Motor neuron (in vitro differentiated cells): ENCODE results near the gene MPHOSPH10. TPM values are rescaled to one million over a fixed set of nuclear protein-coding genes. Genes with fewer than 3 reads are reported as not detected.
A peak's percentile ranks its signal among the peaks of the same experiment; 100 is the strongest.
"Not testable (repeated sequence)": the region's sequence is repeated elsewhere in the genome, so short reads cannot be mapped to it uniquely, and the experiment has no call there.

Experiments
- ATAC-seq, 8 experiments: fragments of 200-7000 bp; cut with Tn5 transposase; replicated peaks in 6 of 8; 2 replicates each; pipeline ENCODE4 v1.8.0; 2021; ENCODE audit warnings: mild to moderate bottlenecking in 8 of 8, moderate library complexity in 8 of 8
- H3K27ac ChIP-seq, 2 donors: fragments of 250-450 bp; sonication (Bioruptor Pico); 2 replicates each; pipeline ENCODE4 v1.9.0; 2021; ENCODE audit warnings: antibody characterized with exemption in 2 of 2, mild to moderate bottlenecking in 2 of 2, moderate library complexity in 1 of 2
- H3K4me1 ChIP-seq, 2 donors: fragments of 250-450 bp; sonication (Bioruptor Pico); replicated peaks in 1 of 2; 2 replicates each; pipeline ENCODE4 v1.6.1; 2021; ENCODE audit warnings: antibody characterized with exemption in 2 of 2, mild to moderate bottlenecking in 2 of 2, moderate library complexity in 1 of 2
- H3K4me3 ChIP-seq, 5 donors: fragments of 250-450 bp; sonication (Bioruptor Pico); 2 replicates each; pipeline ENCODE4 v1.9.0; 2021; ENCODE audit warnings: antibody characterized with exemption in 5 of 5, mild to moderate bottlenecking in 5 of 5, moderate library complexity in 4 of 5
- WGBS, 10 experiments: fragments of 450-650 bp; shearing (Covaris generic); methylation state at CpG; one replicate each; pipeline ENCODE4 v1.0.0; 2022; 5-methylcytosine and 5-hydroxymethylcytosine counted together
- in situ Hi-C, 9 experiments: fragments of 400-800 bp; cut with MboI; loops; one replicate each; pipeline ENCODE4 v1.15.0; 2021; ENCODE audit warnings: low sequenced_read_pairs in 9 of 9, low pct_unique_long_range_greater_than_20kb in 2 of 9; ENCODE audit not compliant: unreplicated experiment in 9 of 9
- total RNA-seq, 8 experiments: library from RNA; unstranded; fragments of 300-600 nt; gene quantifications; 2 replicates each; pipeline versions ENCODE4 v1.2.3 to v1.2.4, GENCODE V29; 2022

MPHOSPH10 gene, protein sequence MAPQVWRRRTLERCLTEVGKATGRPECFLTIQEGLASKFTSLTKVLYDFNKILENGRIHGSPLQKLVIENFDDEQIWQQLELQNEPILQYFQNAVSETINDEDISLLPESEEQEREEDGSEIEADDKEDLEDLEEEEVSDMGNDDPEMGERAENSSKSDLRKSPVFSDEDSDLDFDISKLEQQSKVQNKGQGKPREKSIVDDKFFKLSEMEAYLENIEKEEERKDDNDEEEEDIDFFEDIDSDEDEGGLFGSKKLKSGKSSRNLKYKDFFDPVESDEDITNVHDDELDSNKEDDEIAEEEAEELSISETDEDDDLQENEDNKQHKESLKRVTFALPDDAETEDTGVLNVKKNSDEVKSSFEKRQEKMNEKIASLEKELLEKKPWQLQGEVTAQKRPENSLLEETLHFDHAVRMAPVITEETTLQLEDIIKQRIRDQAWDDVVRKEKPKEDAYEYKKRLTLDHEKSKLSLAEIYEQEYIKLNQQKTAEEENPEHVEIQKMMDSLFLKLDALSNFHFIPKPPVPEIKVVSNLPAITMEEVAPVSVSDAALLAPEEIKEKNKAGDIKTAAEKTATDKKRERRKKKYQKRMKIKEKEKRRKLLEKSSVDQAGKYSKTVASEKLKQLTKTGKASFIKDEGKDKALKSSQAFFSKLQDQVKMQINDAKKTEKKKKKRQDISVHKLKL
- 10 to 100 TPM; 29.7 to 44.0 (median 36.4) TPM for total RNA-seq

DNA sequence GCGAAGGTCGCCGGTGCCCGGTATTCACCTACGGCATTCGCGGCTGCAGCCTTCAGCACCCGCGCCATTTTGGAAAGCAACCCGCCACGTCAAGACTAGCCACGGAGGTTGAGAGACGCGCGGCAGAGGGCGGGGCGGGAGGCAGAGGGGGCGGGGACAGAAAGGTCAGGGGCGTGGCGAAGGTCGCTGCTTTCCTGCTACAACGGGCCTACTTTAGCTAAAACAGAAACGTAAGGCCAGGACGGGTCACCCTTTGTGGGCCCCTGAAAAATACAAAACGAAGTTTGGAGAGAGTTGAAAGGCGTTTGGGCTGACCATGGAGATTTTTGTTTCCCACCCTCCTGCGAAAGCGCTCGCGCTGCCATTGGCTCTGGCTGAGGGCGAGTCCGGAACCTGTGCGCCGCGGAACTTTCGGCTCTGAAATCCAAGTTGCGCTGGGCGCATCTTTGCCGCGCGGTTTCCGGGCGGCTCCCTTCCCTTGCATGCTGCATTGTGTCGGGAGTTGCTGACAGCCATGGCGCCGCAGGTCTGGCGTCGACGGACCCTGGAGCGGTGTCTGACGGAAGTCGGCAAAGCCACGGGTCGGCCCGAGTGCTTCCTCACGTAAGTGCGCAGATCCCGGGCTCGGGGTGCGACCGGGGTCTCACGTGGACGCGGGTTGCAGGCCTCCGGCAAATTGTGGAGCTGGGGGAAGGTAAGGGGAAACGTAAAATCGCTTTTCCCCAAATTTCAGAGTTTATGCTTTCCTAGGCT, at the start of gene MPHOSPH10, which contains the start of gene MCEE:
Gene MPHOSPH10, plus strand, starts transcription at position 483 of the 753 bp plus-strand sequence. Its CDS starts 32 bp downstream, at position 515.
Gene MCEE, minus strand, starts transcription at position 78 of the 753 bp plus-strand sequence. Its CDS starts 10 bp downstream, at position 68.
- peaks cover 16 to 21% of the 10 kb centered on the region in 2 donors for H3K4me1 ChIP-seq

DNA sequence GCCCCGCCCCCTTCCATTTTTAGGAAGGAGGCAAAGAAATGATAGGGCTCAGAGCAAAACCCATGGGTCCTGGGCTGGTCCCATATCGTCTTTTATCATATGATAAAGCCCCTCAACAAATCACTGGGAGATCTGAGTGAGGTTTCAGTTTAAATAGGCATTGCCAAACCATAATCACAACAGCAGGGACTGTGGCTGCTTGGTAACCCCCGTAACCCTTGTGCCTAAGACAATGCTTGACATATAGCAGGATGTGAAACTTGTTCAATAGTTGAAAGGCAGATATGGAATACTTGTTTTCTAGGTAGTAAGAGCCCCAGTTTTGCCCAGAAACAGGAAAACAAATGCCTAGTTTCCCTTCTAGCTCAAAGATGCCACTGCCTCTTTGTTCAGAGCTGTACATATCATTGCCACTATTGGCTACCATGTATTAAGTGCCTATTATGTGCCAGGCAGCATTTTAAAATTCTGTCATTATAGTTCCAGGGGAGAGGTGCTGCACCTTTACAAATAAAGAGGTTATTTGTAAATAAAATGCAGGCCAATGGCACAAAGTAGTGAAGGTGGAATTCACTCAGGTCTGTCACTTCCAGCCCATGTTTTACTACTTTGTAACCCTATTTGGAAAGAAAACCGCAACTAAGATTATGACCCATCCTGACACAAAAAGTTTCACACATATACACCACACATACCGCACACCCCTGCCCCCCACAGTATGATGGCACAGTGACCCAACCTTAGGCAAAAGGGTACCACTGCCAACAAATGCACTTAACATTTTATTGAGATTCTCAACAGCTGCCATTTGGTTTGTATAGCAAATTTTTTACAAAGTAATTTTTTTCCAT, 47.8 kb upstream of the MPHOSPH10 start:
- H3K27ac ChIP-seq: no peak overlapping the region
- in situ Hi-C loops: no loop called here
- ATAC-seq: no peak
- no peak overlapping the region for H3K4me3 ChIP-seq
- H3K4me1 ChIP-seq: peaks cover 0 to 5% of the 10 kb centered on the region in 2 donors
- WGBS, 10 experiments: 0 to 100% (median 89%) methylated on average over 1 to 3 of the region's 5 CpGs; no CpG with 5 or more reads in 1 of the 10 experiments

More for the DNA sequence above, at the start of gene MPHOSPH10, which contains the start of gene MCEE:
- H3K4me3 ChIP-seq: peak within 1 kb of the TSS; percentile 82 to 97 (median 93)
- H3K27ac ChIP-seq: peak within 1 kb of the TSS; percentile 98
- in situ Hi-C loops: no loop called here
- peak; percentile 91 to 95 (median 92) for ATAC-seq
- WGBS, 10 experiments: 0 to 5% (median 0%) methylated on average over 2 to 27 of the region's 67 CpGs; no CpG with 5 or more reads in 4 of the 10 experiments

DNA sequence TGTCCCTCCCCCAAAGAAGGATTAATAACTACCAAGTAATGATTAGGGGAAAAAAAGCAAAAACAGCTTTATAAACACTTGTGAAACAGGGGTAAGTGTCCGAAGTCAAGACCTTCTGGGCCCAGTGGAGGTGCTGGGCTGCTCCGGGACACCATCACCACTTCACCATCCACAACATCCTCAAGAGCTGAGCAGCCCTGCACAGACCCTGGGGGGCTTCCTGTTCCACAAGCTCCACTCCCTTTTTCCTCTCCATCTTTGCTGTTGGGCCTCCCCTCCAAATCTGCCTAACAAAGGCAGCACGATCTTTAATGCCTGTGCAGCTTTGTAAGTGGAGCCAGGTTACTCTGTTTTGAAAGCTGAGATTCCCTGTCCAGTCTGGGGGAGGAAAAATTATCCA, 47.1 kb upstream of the MPHOSPH10 start:
- H3K4me3 ChIP-seq, in situ Hi-C loops, H3K27ac ChIP-seq, H3K4me1 ChIP-seq, ATAC-seq: not testable (repeated sequence)
- no CpG with 5 or more reads among the region's 3 CpGs for WGBS, 10 experiments

DNA sequence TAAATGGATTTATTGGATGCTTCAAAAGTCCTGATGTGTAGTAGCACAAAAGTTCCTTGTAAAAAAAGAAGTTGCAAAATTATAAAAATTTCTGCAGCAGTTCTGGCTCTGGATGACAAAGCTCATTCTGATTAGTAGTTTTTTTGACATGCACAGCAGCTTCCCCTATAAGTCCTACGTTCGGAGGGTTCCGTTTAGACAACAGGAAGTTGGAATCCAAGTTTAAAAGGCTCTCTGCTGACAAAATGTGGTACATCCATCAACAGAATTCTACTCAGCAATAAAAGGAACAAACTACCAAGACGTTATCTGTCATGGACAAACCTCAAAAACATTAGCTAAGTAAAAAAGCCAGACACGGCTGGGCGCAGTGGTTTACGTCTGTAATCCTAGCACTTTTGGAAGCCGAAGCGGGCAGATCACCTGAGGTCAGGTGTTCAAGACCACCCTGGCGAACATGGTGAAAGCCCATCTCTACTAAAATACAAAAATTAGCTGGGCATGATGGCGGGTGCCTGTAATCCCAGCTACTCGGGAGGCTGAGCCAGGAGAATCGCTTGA, 46.6 kb upstream of the MPHOSPH10 start:
- in situ Hi-C loops, H3K4me3 ChIP-seq, ATAC-seq, H3K27ac ChIP-seq, H3K4me1 ChIP-seq: not testable (repeated sequence)
- 90 to 100% (median 96%) methylated on average over 1 to 8 of the region's 13 CpGs; no CpG with 5 or more reads in 5 of the 10 experiments for WGBS, 10 experiments

DNA sequence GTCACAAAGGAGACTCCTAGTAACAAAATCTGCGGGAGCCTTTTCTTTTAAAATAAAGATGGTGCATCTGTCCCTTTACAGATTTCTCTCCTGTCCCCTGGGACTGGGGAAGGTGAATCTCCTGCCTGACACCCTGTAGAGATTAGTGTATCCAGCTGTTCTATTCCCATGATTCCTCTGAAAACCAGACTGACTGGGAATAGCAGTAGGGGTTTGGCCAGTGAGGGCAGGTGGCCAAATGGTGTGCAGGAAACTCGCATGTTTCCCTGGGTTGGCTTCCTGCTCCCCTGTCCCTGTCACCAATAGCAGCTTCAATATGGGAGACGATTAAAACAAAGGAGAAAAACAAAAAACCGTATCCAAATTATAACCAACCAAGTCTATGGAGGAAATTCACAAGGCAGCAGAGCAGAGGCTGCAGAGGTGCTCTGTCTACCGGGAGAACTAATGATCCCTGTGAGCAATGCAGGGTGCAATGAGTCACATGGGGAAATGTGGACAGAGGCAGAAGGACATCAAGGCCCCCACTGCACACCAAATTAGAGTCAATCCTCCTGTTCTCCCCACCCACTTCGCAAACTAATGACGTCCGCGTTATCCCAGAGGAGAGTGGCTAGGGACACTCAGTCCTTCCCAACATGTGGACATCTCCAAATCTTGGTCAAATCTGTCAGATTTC, 45.0 kb upstream of the MPHOSPH10 start:
- in situ Hi-C loops, H3K4me3 ChIP-seq, H3K27ac ChIP-seq, H3K4me1 ChIP-seq: not testable (repeated sequence)
- peak in 5 of 8 experiments; percentile 39 to 61 (median 52) for ATAC-seq
- 34 to 100% (median 74%) methylated on average over 1 to 8 of the region's 9 CpGs; no CpG with 5 or more reads in 1 of the 10 experiments for WGBS, 10 experiments

DNA sequence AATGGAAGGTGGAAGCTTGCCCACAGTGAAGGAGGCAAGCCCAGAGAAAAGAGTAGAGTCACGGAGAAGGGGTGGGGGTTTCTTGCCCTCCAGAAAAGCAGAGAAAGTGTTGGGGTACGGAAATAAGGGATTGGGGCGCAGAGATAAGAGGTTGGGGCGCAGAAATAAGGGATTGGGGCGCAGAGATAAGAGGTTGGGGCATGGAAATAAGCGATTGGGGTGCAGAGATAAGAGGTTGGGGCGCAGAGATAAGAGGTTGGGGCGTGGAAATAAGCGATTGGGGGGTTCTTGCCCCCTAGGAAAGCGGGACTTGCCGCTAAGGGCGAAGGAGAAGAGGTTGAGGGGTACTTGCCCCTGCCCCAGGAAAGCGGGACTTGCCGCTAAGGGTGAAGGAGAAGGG, 41.0 kb upstream of the MPHOSPH10 start:
- ATAC-seq, in situ Hi-C loops, H3K27ac ChIP-seq, H3K4me3 ChIP-seq, H3K4me1 ChIP-seq: not testable (repeated sequence)
- WGBS, 10 experiments: 40 to 100% (median 81%) methylated on average over 1 to 10 of the region's 14 CpGs; no CpG with 5 or more reads in 3 of the 10 experiments

DNA sequence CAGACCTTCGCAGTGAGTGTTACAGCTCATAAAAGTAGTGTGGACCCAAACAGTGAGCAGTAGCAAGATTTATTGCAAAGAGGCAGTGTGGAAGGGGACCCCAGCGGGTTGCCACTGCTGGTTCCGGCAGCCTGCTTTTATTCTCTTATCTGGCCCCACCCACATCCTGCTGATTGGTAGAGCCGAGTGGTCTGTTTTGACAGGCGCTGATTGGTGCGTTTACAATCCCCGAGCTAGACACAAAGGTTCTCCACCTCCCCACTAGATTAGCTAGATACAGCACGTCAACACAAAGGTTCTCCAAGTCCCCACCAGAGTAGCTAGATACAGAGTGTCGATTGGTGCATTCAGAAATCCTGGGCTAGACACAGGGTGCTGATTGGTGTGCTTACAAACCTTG, 38.6 kb upstream of the MPHOSPH10 start:
- in situ Hi-C loops, ATAC-seq, H3K4me3 ChIP-seq, H3K4me1 ChIP-seq, H3K27ac ChIP-seq: not testable (repeated sequence)
- WGBS, 10 experiments: 78 to 100% (median 88%) methylated on average over 1 to 8 of the region's 9 CpGs; no CpG with 5 or more reads in 6 of the 10 experiments

DNA sequence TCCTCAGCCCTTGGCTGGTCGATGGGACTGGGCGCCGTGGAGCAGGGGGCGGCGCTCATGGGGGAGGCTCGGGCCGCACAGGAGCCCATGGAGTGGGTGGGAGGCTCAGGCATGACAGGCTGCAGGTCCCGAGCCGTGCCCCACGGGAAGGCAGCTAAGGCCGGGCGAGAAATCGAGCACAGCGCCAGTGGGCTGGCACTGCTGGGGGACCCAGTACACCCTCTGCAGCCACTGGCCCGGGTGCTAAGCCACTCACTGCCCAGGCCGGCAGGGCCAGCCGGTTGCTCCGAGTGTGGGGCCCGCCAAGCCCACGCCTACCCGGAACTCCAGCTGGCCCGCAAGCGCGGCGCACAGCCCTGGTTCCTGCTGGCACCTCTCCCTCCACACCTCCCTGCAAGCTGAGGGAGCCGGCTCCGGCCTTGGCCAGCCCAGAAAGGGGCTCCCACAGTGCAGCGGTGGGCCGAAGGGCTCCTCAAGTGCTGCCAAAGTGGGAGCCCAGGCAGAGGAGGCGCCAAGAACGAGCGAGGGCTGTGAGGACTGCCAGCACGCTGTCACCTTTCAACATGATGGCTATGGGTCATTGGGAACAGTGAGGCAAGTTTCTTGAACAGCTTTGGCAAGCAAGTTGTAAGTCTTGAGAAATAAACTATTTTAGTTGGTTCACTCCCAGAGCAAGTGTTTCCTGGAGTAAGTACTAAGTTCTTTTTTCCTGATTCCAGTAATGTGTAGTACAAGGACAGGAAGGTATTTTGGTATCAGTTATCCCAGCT, 37.8 kb upstream of the MPHOSPH10 start:
- H3K4me1 ChIP-seq, H3K4me3 ChIP-seq, H3K27ac ChIP-seq, in situ Hi-C loops, ATAC-seq: not testable (repeated sequence)
- 69 to 87% methylated on average over 3 to 4 of the region's 33 CpGs; no CpG with 5 or more reads in 8 of the 10 experiments for WGBS, 10 experiments

DNA sequence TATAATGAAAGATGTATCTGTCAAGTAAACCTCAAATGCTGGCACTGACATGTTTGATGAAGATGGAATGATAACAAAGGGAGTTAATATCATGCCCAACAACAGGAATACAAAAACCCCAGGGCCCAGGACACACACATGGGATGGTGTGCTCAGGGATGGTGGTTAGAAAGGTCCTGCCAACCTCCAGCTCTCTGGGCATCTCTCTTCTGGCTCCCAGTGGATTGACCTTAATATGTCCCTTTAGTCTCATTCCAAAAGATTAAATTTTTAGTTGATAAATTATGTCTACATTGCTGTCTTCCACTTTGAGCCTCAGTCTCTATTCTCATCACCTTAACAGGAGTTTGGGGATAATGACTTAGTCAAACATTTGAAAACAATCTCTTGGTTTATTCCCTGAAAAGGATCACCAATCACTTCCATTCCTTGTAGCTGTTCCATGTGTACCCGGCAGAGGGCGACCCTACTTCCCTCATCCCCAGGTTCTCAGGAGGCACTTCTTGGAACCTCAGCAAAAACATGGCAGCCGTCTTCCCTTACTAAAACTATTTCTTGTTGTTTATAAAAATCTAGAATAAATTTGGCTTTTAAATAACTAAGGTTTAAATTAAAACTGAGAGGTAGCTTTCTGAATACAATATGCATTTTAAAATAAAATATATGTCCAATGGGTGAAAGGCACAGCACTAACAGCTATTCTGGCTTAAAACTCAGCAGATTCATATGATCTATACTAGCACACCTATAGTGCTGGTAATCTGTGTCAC, 30.1 kb upstream of the MPHOSPH10 start:
- Histone ChIP-seq H3K4me1 (peaks cover 0 to 6% of the 10 kb centered on the region in 2 donors), H3K27ac (no peak overlapping the region), H3K4me3 (no peak overlapping the region)
- WGBS, 10 experiments: 0 to 40% (median 10%) methylated on average over 1 to 3 of the region's 3 CpGs; no CpG with 5 or more reads in 1 of the 10 experiments
- in situ Hi-C loops: no loop called here
- peak in 3 of 8 experiments; percentile 81 to 94 (median 85) for ATAC-seq

DNA sequence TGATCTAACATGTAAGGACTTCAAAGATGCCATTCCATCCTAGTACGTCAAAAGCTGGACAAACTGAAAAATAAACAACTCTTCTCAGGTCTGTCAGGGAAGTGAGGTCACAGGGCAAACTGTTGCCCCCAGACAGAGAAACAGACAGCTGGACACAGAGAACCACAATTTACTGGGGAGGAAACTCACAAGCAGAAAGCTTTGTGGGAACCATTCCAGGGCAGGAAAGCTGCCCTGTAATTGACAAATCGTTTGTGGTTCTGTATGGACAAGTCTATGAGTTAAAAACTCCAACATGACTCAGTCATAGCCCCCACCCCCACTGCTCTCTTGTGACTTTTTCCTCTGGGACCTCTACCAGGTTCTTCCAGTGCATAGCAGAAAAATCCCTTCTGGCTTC, 28.8 kb upstream of the MPHOSPH10 start:
- in situ Hi-C loops: no loop called here
- peaks cover 0 to 6% of the 10 kb centered on the region in 2 donors for H3K4me1 ChIP-seq
- 0 to 86% (median 36%) methylated on average over 1 to 2 of the region's 2 CpGs; no CpG with 5 or more reads in 2 of the 10 experiments for WGBS, 10 experiments
- H3K4me3 ChIP-seq: no peak overlapping the region
- H3K27ac ChIP-seq: no peak overlapping the region
- no peak for ATAC-seq
